ENCODE data around the gene NPC2.

NPC2 gene

GRCh38 chr14:74507085-74507484, 14.0 kb upstream of the NPC2 start:
- TF ChIP-seq ZNF384 (IDR thresholded peaks at IDR 0.05): no peak
- no peak for TF ChIP-seq TARDBP (IDR thresholded peaks at IDR 0.05)
- TF ChIP-seq FOXK2 (IDR thresholded peaks at IDR 0.05): no peak
- no peak for TF ChIP-seq NFRKB (IDR thresholded peaks at IDR 0.05)
- TF ChIP-seq BHLHE40 (IDR thresholded peaks at IDR 0.05; ENCODE audit: borderline replicate concordance): no peak
- no peak for TF ChIP-seq FOXM1 (IDR thresholded peaks at IDR 0.05; ENCODE audit: borderline replicate concordance)
- no peak for TF ChIP-seq ELF4 (IDR thresholded peaks at IDR 0.05)
- TF ChIP-seq PKNOX1 (IDR thresholded peaks at IDR 0.05): no peak
- CTCF ChIA-PET: interaction anchor here (1.2 kb wide), 1 partner anchor 25 kb away, joined by 3 read pairs; no protein-coding TSS in a partner anchor
- POLR2A ChIA-PET: interaction anchor here (0.8 kb wide), 1 partner anchor 332 kb away, joined by 3 read pairs; no protein-coding TSS in a partner anchor
- no peak for DNase-seq (ENCODE audit: extremely low spot score)

GRCh38 chr14:74506411-74506851, 13.3 kb upstream of the NPC2 start:
- CTCF ChIA-PET: no interaction called here
- POLR2A ChIA-PET: no interaction called here
- TF ChIP-seq ELF4 (IDR thresholded peaks at IDR 0.05) (no peak), TARDBP (IDR thresholded peaks at IDR 0.05) (no peak), ARNT (IDR thresholded peaks at IDR 0.05) (no peak), FOXK2 (IDR thresholded peaks at IDR 0.05) (no peak), SP1 (IDR thresholded peaks at IDR 0.05) (no peak), PKNOX1 (IDR thresholded peaks at IDR 0.05) (no peak), L3MBTL2 (conservative IDR thresholded peaks at IDR 0.05) (no peak), SUZ12 (IDR thresholded peaks at IDR 0.05) (no peak), CTBP1 (IDR thresholded peaks at IDR 0.05; ENCODE audit: borderline replicate concordance) (no peak), ZNF384 (IDR thresholded peaks at IDR 0.05) (no peak), NFRKB (IDR thresholded peaks at IDR 0.05) (no peak), BHLHE40 (IDR thresholded peaks at IDR 0.05; ENCODE audit: borderline replicate concordance) (no peak)
- DNase-seq (ENCODE audit: extremely low spot score): no peak

GRCh38 chr14:74505831-74506230, 12.7 kb upstream of the NPC2 start:
- ChIA-PET POLR2A (no interaction called here), CTCF (no interaction called here)
- no peak for DNase-seq (ENCODE audit: extremely low spot score)
- no peak for TF ChIP-seq NFRKB (IDR thresholded peaks at IDR 0.05)
- no peak for TF ChIP-seq ARNT (IDR thresholded peaks at IDR 0.05)
- no peak for TF ChIP-seq BHLHE40 (IDR thresholded peaks at IDR 0.05; ENCODE audit: borderline replicate concordance)
- TF ChIP-seq FOXA1 (IDR thresholded peaks at IDR 0.05): no peak

GRCh38 chr14:74504874-74505720, 12.0 kb upstream of the NPC2 start:
- CTCF ChIA-PET: no interaction called here
- no peak for TF ChIP-seq HDGF (IDR thresholded peaks at IDR 0.05; ENCODE audit: borderline replicate concordance)
- no peak for TF ChIP-seq LEF1 (IDR thresholded peaks at IDR 0.05; ENCODE audit: borderline replicate concordance)
- POLR2A ChIA-PET: interaction anchor here (1.6 kb wide), 1 partner anchor 12 kb away, joined by 7 read pairs; the partner anchor contains the start of genes ISCA2 and NPC2
- no peak for DNase-seq (ENCODE audit: extremely low spot score)

GRCh38 chr14:74504412-74504811, 11.3 kb upstream of the NPC2 start:
- CTCF ChIA-PET: no interaction called here
- POLR2A ChIA-PET: interaction anchor here (1.6 kb wide), 1 partner anchor 11 kb away, joined by 7 read pairs; the partner anchor contains the start of genes ISCA2 and NPC2
- no peak for TF ChIP-seq TARDBP (IDR thresholded peaks at IDR 0.05)
- no peak for DNase-seq (ENCODE audit: extremely low spot score)

- no peak for DNase-seq (ENCODE audit: extremely low spot score)
- no peak for TF ChIP-seq ARNT (IDR thresholded peaks at IDR 0.05)
- no peak for TF ChIP-seq ZNF384 (IDR thresholded peaks at IDR 0.05)
- TF ChIP-seq HDGF (IDR thresholded peaks at IDR 0.05; ENCODE audit: borderline replicate concordance): no peak
- no peak for TF ChIP-seq SUZ12 (IDR thresholded peaks at IDR 0.05)
- TF ChIP-seq TARDBP (IDR thresholded peaks at IDR 0.05): no peak
- no peak for TF ChIP-seq FOXK2 (IDR thresholded peaks at IDR 0.05)
- no peak for TF ChIP-seq FOXA1 (IDR thresholded peaks at IDR 0.05)
- TF ChIP-seq BHLHE40 (IDR thresholded peaks at IDR 0.05; ENCODE audit: borderline replicate concordance): no peak
- TF ChIP-seq SP1 (IDR thresholded peaks at IDR 0.05): no peak
- TF ChIP-seq L3MBTL2 (conservative IDR thresholded peaks at IDR 0.05): no peak
- TF ChIP-seq FOXM1 (IDR thresholded peaks at IDR 0.05; ENCODE audit: borderline replicate concordance): no peak
- TF ChIP-seq ELF4 (IDR thresholded peaks at IDR 0.05): no peak
- no peak for TF ChIP-seq LEF1 (IDR thresholded peaks at IDR 0.05; ENCODE audit: borderline replicate concordance)
- CTCF ChIA-PET: no interaction called here
- POLR2A ChIA-PET: interaction anchor here (1.6 kb wide), 1 partner anchor 11 kb away, joined by 7 read pairs; the partner anchor contains the start of genes ISCA2 and NPC2
Observed at GRCh38 chr14:74503938-74504335, 10.8 kb upstream of the NPC2 start.

- ChIA-PET CTCF (interaction anchor here (1.9 kb wide), 1 partner anchor 10 kb away, joined by 11 read pairs; the partner anchor contains the start of genes ISCA2 and NPC2), POLR2A (interaction anchor here (1.4 to 1.6 kb wide), 2 partner anchors 10 kb away, joined by 5 to 7 read pairs; partner anchors contain the start of genes ISCA2 and NPC2)
- no peak for DNase-seq (ENCODE audit: extremely low spot score)
- TF ChIP-seq SP1 (IDR thresholded peaks at IDR 0.05): no peak
- no peak for TF ChIP-seq ELF4 (IDR thresholded peaks at IDR 0.05)
- TF ChIP-seq FOXA1 (IDR thresholded peaks at IDR 0.05): no peak
- no peak for TF ChIP-seq CTBP1 (IDR thresholded peaks at IDR 0.05; ENCODE audit: borderline replicate concordance)
- TF ChIP-seq PKNOX1 (IDR thresholded peaks at IDR 0.05): no peak
Observed at GRCh38 chr14:74503291-74503937, 10.3 kb upstream of the NPC2 start.

Measured in HEK293T (cell line).